ENCODE measurements around the gene ABTB2.

DNA sequence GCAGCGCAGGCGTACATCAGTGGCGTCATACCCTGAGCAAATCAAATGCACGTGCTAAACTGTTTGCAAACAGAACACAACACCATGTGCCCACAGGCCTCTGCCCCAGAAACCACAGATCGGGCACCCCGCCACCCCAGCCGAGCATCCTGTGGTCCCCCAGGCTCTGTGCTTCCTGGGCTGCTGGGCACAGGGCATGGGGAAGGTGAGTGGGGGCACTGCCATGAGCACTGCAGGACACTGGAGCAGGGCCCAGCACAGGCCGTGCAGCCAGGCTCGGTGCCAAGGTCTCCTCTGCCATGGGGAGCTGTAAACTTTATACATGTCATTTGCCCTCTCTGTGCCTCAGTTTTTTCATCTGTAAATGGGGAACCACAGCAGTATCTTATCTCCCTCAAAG lies 189.8 kb downstream of the ABTB2 start:
- no peak for TF ChIP-seq POLR2A (IDR thresholded peaks at IDR 0.05)
- TF ChIP-seq, protein P1, sequence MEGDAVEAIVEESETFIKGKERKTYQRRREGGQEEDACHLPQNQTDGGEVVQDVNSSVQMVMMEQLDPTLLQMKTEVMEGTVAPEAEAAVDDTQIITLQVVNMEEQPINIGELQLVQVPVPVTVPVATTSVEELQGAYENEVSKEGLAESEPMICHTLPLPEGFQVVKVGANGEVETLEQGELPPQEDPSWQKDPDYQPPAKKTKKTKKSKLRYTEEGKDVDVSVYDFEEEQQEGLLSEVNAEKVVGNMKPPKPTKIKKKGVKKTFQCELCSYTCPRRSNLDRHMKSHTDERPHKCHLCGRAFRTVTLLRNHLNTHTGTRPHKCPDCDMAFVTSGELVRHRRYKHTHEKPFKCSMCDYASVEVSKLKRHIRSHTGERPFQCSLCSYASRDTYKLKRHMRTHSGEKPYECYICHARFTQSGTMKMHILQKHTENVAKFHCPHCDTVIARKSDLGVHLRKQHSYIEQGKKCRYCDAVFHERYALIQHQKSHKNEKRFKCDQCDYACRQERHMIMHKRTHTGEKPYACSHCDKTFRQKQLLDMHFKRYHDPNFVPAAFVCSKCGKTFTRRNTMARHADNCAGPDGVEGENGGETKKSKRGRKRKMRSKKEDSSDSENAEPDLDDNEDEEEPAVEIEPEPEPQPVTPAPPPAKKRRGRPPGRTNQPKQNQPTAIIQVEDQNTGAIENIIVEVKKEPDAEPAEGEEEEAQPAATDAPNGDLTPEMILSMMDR (IDR thresholded peaks at IDR 0.05): no peak

Data from esophagus squamous epithelium (tissue), 4 donors.